Left ventricle myocardium inferior (tissue), 1 donor: ENCODE data around the gene JARID2. TPM values are rescaled to one million over a fixed set of nuclear protein-coding genes. Genes with fewer than 3 reads are reported as not detected.

ENCODE experiments used
- DNase-seq: peaks from one replicate; pipeline ENCODE4 v3.0.0-alpha.2; 2020
- H3K27ac ChIP-seq: fragments of 200-600 bp; replicated peaks from 2 replicates; pipeline ENCODE4 v1.8.0; 2021
- H3K27me3 ChIP-seq: fragments of 200-600 bp; 2 replicates; pipeline ENCODE4 v1.8.0; 2021; ENCODE audit warnings: low read depth
- H3K36me3 ChIP-seq: fragments of 200-600 bp; 2 replicates; pipeline ENCODE4 v1.8.0; 2021
- H3K4me1 ChIP-seq: fragments of 200-600 bp; 2 replicates; pipeline ENCODE4 v1.8.0; 2021
- H3K4me3 ChIP-seq: fragments of 200-600 bp; 2 replicates; pipeline ENCODE4 v1.8.0; 2021; ENCODE audit warnings: mild to moderate bottlenecking, moderate library complexity
- H3K9me3 ChIP-seq: fragments of 200-600 bp; replicated peaks from 2 replicates; pipeline ENCODE4 v1.8.0; 2021
- CTCF ChIP-seq: fragments of 200-600 bp; IDR thresholded peaks from 2 replicates; pipeline ENCODE4 v1.8.0; 2021; ENCODE audit warnings: antibody characterized with exemption, mild to moderate bottlenecking, borderline replicate concordance
- intact Hi-C: fragments of 100-400 bp; cut with micrococcal nuclease; formaldehyde crosslinking; loops from one replicate; pipeline ENCODE4 v1.11.0; 2022
- total RNA-seq: library from RNA; stranded (reverse); fragmentation: NEBNext Ultra II Directional; extraction: Animal tissue kit (Norgen Biotek cat#: 25700); gene quantifications from one replicate; pipeline ENCODE4 v1.2.1, GENCODE V29; 2021
- donor health status: DM: no; HTN: yes; CAD: no; lungs with severe emphysema.

Gene JARID2
- total RNA-seq, 1 donor from 2014 or later: 6.5 TPM

DNA sequence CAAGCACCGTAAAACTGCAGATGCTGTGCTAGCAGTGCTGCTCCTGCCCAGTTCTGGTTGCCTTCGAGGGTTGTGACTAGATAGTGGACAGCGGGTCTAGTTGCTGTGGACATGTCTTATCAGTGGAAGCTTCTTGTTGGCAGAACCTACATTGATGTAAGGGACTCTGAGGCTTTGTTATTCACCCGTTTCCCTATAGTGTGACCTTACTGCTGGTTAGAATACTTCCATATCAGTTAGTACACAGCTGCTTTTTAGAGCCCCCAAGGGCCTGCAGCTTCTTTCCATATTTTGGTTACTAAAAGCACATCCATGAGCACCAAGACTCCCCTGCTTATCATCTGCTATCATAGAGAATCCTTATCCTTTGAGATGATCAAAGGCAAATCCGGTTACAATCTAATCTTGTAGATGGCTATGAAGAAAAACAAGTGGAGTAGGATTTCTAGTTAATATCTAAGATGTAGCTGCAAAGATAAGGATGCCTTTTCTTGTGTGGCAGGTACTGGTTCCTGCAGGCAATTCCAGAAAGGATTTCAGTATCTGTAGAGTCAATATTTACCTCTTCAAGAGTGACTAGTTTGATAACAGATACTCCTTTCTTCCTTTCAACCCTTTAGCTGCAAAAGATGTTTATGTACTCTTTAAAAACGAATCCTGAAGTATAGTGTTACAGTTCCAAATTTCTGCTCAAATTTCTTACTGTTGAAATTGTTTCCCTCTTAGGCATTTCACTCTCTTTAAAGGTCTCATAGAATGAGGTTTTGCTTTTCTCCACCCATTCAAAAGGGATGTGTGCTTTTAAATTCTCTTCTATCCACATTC, 163.6 kb downstream of the JARID2 start:
- H3K36me3 ChIP-seq: peaks cover 3% of the 10 kb centered on the region
- no peak for DNase-seq
- no peak for TF ChIP-seq CTCF
- no peak overlapping the region for H3K27ac ChIP-seq
- H3K9me3 ChIP-seq: no peaks in the 10 kb centered on the region
- no peak overlapping the region for H3K4me3 ChIP-seq
- H3K4me1 ChIP-seq: peaks cover 75% of the 10 kb centered on the region
- no peaks in the 10 kb centered on the region for H3K27me3 ChIP-seq
- intact Hi-C loops: no loop called here

- intact Hi-C loops: no loop called here
- H3K4me3 ChIP-seq: no peak overlapping the region
- H3K36me3 ChIP-seq: peaks cover 3% of the 10 kb centered on the region
- H3K27me3 ChIP-seq: no peaks in the 10 kb centered on the region
- no peak overlapping the region for H3K27ac ChIP-seq
- no peaks in the 10 kb centered on the region for H3K9me3 ChIP-seq
- no peak for DNase-seq
- no peak for TF ChIP-seq CTCF
- peaks cover 71% of the 10 kb centered on the region for H3K4me1 ChIP-seq
Measured at GRCh38 chr6:15410126-15410391, 164.2 kb downstream of the JARID2 start.

GRCh38 chr6:15410752-15411151, 164.9 kb downstream of the JARID2 start:
- Histone ChIP-seq H3K27ac (no peak overlapping the region), H3K4me1 (peaks cover 64% of the 10 kb centered on the region), H3K9me3 (no peaks in the 10 kb centered on the region), H3K27me3 (no peaks in the 10 kb centered on the region), H3K4me3 (no peak overlapping the region), H3K36me3 (peaks cover 3% of the 10 kb centered on the region)
- intact Hi-C loops: no loop called here
- no peak for TF ChIP-seq CTCF
- no peak for DNase-seq

- no peaks in the 10 kb centered on the region for H3K27me3 ChIP-seq
- no peaks in the 10 kb centered on the region for H3K9me3 ChIP-seq
- no peak overlapping the region for H3K4me3 ChIP-seq
- DNase-seq: no peak
- H3K36me3 ChIP-seq: peaks cover 3% of the 10 kb centered on the region
- intact Hi-C loops: no loop called here
- H3K27ac ChIP-seq: no peak overlapping the region
- peaks cover 54% of the 10 kb centered on the region for H3K4me1 ChIP-seq
- TF ChIP-seq CTCF: no peak
Measured at GRCh38 chr6:15411766-15412165, 165.9 kb downstream of the JARID2 start.

GRCh38 chr6:15412767-15413166, 166.9 kb downstream of the JARID2 start:
- Histone ChIP-seq H3K27ac (no peak overlapping the region), H3K9me3 (peaks cover 1% of the 10 kb centered on the region), H3K36me3 (peaks cover 6% of the 10 kb centered on the region), H3K4me3 (no peak overlapping the region), H3K4me1 (peaks cover 56% of the 10 kb centered on the region), H3K27me3 (no peaks in the 10 kb centered on the region)
- DNase-seq: no peak
- intact Hi-C loops: no loop called here
- no peak for TF ChIP-seq CTCF
